ENCODE results near the gene NAA25. TPM values are rescaled to one million over a fixed set of nuclear protein-coding genes. Genes with fewer than 3 reads are reported as not detected.
"Not testable (repeated sequence)": the region's sequence is repeated elsewhere in the genome, so short reads cannot be mapped to it uniquely, and the experiment has no call there.

Gene NAA25
- total and polyA plus RNA-seq, 5 donors from 2014 or later: 8.0 to 27.9 (median 14.8) TPM

DNA sequence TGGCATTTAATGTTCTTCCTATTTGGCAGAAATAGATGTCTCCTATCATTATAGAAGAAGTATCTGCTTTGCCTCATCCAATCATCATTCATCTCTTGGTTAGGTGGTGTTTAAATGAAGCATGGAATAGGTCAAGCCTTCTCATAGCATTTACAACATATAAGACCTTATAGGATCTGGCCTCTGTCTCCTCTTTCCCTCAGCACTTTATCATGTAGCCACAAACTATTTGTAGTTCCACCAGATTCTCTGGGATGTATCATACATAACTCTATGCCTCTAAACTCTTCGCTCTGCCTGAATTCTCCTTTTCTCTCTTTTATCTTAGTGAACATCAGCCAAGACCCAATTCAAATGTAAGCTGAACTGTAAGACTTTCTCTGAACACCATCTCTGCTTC lies 20.7 kb downstream of the NAA25 start:
- Mint-ChIP-seq H3K4me1 (peaks cover 8 to 20% (median 17%) of the 10 kb centered on the region in 4 donors), H3K27ac (peak overlapping the region in 2 of 3 donors; percentile 40 to 57), H3K9me3 (no peaks in the 10 kb centered on the region), H3K36me3 (peaks cover 39% of the 10 kb centered on the region), H3K4me3 (no peak overlapping the region), H3K27me3 (no peaks in the 10 kb centered on the region)
- Histone ChIP-seq H3K9me3 (ENCODE audit: control insufficient read depth in 2 of 2, low read length in 2 of 2) (no peaks in the 10 kb centered on the region), H3K27me3 (ENCODE audit: control insufficient read depth, insufficient read depth, low read length) (no peaks in the 10 kb centered on the region), H3K4me3 (ENCODE audit: low read depth, low read length) (no peak overlapping the region), H3K27ac (ENCODE audit: insufficient read depth, low read length, poor library complexity, severe bottlenecking) (no peak overlapping the region), H3K36me3 (ENCODE audit: control insufficient read depth, insufficient read depth, low read length) (peaks cover 54% of the 10 kb centered on the region), H3K4me1 (ENCODE audit: control insufficient read depth, insufficient read depth, low read length, poor library complexity, severe bottlenecking) (no peaks in the 10 kb centered on the region)
- no peak for ATAC-seq (ENCODE audit: low read depth in 2 of 2)
- no peak for DNase-seq

DNA sequence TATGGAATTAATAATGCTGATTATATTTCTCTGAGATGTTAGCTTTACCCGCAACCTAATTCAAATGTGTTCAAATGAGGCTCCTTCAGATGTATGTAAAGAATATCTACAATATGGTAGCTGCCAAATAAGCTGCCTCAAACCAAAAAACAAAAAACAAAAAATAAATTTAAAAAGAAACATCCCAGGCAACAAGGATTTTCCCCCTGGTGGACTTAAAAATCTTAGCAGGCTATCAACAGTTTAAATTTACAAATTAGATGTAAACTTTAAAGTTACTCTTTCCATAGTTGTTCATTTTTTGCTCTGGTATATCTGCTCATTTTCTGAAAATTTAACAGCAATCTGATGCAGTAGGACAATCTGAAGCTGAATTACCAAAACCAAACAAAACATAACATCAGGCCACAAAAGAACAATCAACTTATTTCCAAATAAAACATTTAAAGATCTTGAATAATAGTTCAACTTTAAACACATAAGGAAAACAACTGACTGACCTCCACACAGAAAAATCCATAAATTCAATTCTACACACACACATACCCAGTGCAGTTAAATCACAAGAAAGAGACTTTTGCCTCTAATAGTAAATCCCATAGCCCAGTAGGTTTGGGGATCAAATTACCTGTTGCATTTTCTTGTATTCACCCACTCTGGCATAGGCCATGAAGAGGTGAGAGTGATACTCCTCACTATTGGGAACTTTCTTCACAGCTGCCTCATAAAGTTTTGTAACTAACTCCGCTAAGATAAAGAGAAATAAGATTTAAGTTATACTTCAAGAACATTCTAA lies 21.3 kb downstream of the NAA25 start:
- no peak overlapping the region for H3K4me3 Mint-ChIP-seq
- H3K4me1 Mint-ChIP-seq: peaks cover 8 to 19% (median 18%) of the 10 kb centered on the region in 4 donors
- H3K27ac ChIP-seq (ENCODE audit: insufficient read depth, low read length, poor library complexity, severe bottlenecking): peak overlapping the region; percentile 14
- H3K27me3 Mint-ChIP-seq: no peaks in the 10 kb centered on the region
- DNase-seq (peak in 1 of 3 donors; percentile 6), ATAC-seq (ENCODE audit: low read depth in 2 of 2) (no peak)
- no peaks in the 10 kb centered on the region for H3K4me1 ChIP-seq (ENCODE audit: control insufficient read depth, insufficient read depth, low read length, poor library complexity, severe bottlenecking)
- no peaks in the 10 kb centered on the region for H3K27me3 ChIP-seq (ENCODE audit: control insufficient read depth, insufficient read depth, low read length)
- no peaks in the 10 kb centered on the region for H3K9me3 ChIP-seq (ENCODE audit: control insufficient read depth in 2 of 2, low read length in 2 of 2)
- peaks cover 39% of the 10 kb centered on the region for H3K36me3 Mint-ChIP-seq
- no peak overlapping the region for H3K4me3 ChIP-seq (ENCODE audit: low read depth, low read length)
- H3K27ac Mint-ChIP-seq: peak overlapping the region in 1 of 3 donors; percentile 57
- H3K36me3 ChIP-seq (ENCODE audit: control insufficient read depth, insufficient read depth, low read length): peaks cover 53% of the 10 kb centered on the region
- H3K9me3 Mint-ChIP-seq: no peaks in the 10 kb centered on the region

DNA sequence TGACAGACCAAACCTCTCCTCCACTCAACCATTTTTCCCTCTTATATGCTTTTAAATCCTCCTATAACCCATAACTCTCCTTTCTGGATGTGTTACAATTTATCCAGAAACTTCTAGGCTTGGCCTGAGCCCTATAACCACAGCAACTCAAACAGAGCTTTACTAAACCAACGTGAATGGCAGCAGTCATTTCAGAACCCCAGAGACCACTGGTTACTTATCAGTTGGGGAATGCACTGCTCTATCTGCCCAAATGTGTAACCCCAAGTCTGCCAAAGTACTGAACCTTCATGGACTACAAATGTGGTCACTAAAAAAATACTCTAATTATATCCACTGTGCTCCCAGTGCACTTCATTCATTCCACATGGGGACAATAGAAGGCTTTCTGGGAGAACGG lies 42.0 kb downstream of the NAA25 start:
- no peaks in the 10 kb centered on the region for H3K27me3 Mint-ChIP-seq
- Histone ChIP-seq H3K27me3 (ENCODE audit: control insufficient read depth, insufficient read depth, low read length) (no peaks in the 10 kb centered on the region), H3K27ac (ENCODE audit: insufficient read depth, low read length, poor library complexity, severe bottlenecking) (no peak overlapping the region), H3K36me3 (ENCODE audit: control insufficient read depth, insufficient read depth, low read length) (peaks cover 66% of the 10 kb centered on the region), H3K9me3 (ENCODE audit: control insufficient read depth in 2 of 2, low read length in 2 of 2) (no peaks in the 10 kb centered on the region), H3K4me3 (ENCODE audit: low read depth, low read length) (no peak overlapping the region), H3K4me1 (ENCODE audit: control insufficient read depth, insufficient read depth, low read length, poor library complexity, severe bottlenecking) (no peaks in the 10 kb centered on the region)
- H3K4me1 Mint-ChIP-seq: peaks cover 0 to 4% (median 0%) of the 10 kb centered on the region in 4 donors
- peak overlapping the region in 2 of 3 donors; percentile 5 to 31 for H3K27ac Mint-ChIP-seq
- H3K9me3 Mint-ChIP-seq: no peaks in the 10 kb centered on the region
- no peak overlapping the region for H3K4me3 Mint-ChIP-seq
- ATAC-seq (ENCODE audit: low read depth in 2 of 2): no peak
- H3K36me3 Mint-ChIP-seq: peaks cover 40% of the 10 kb centered on the region
- no peak for DNase-seq

DNA sequence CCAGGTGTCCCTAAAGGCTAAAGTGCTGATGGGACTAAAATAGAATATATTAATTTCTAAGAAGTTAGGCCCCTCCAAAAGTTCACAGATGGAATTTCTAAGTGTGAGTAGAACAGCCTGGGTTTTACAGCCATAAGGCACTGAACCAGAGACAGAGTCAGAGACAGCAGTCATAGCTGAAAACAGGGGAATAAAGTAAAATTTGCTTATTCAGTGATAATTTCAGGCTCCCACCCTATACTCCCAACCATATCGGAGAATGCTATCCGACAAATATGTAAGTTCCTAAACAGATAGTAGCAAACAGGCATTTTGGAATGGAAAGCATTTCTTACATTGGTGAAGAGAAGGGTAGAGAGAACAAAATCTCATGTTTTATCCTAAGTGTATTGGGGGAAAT lies 45.3 kb downstream of the NAA25 start:
- no peak overlapping the region for H3K4me3 Mint-ChIP-seq
- no peaks in the 10 kb centered on the region for H3K27me3 ChIP-seq (ENCODE audit: control insufficient read depth, insufficient read depth, low read length)
- no peaks in the 10 kb centered on the region for H3K27me3 Mint-ChIP-seq
- no peak overlapping the region for H3K4me3 ChIP-seq (ENCODE audit: low read depth, low read length)
- no peaks in the 10 kb centered on the region for H3K9me3 Mint-ChIP-seq
- no peaks in the 10 kb centered on the region for H3K9me3 ChIP-seq (ENCODE audit: control insufficient read depth in 2 of 2, low read length in 2 of 2)
- H3K36me3 Mint-ChIP-seq: peaks cover 41% of the 10 kb centered on the region
- H3K27ac Mint-ChIP-seq: no peak overlapping the region
- DNase-seq (no peak), ATAC-seq (ENCODE audit: low read depth in 2 of 2) (no peak)
- H3K4me1 ChIP-seq (ENCODE audit: control insufficient read depth, insufficient read depth, low read length, poor library complexity, severe bottlenecking): no peaks in the 10 kb centered on the region
- H3K27ac ChIP-seq (ENCODE audit: insufficient read depth, low read length, poor library complexity, severe bottlenecking): no peak overlapping the region
- H3K4me1 Mint-ChIP-seq: peaks cover 0 to 4% (median 1%) of the 10 kb centered on the region in 4 donors
- H3K36me3 ChIP-seq (ENCODE audit: control insufficient read depth, insufficient read depth, low read length): peaks cover 63% of the 10 kb centered on the region

DNA sequence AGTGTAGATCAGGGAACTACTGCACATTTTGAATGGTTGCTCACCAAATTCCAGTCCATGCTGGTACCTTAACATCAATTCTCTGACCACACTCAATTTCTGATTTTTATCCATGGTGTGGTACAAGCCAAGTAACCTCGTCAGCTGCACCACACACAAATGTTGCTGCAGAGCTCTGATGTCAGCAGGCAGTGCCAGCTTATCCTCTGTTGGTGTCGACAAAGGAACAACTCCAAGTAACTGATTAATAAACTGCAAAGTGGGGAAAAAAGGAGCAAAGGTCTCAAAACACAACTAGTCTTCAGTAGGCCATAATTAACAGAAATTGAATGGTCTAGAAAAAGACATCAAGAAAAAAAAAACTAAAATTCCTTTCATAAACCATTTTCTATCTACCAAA lies 47.4 kb downstream of the NAA25 start:
- no peak overlapping the region for H3K4me3 Mint-ChIP-seq
- H3K27me3 Mint-ChIP-seq: no peaks in the 10 kb centered on the region
- peaks cover 0 to 5% (median 0%) of the 10 kb centered on the region in 4 donors for H3K4me1 Mint-ChIP-seq
- DNase-seq: no peak
- H3K9me3 ChIP-seq (ENCODE audit: control insufficient read depth in 2 of 2, low read length in 2 of 2): no peaks in the 10 kb centered on the region
- ATAC-seq (ENCODE audit: low read depth in 2 of 2): no peak
- H3K9me3 Mint-ChIP-seq: no peaks in the 10 kb centered on the region
- H3K4me1 ChIP-seq (ENCODE audit: control insufficient read depth, insufficient read depth, low read length, poor library complexity, severe bottlenecking): no peaks in the 10 kb centered on the region
- no peak overlapping the region for H3K27ac ChIP-seq (ENCODE audit: insufficient read depth, low read length, poor library complexity, severe bottlenecking)
- no peak overlapping the region for H3K27ac Mint-ChIP-seq
- no peaks in the 10 kb centered on the region for H3K27me3 ChIP-seq (ENCODE audit: control insufficient read depth, insufficient read depth, low read length)
- peaks cover 54% of the 10 kb centered on the region for H3K36me3 ChIP-seq (ENCODE audit: control insufficient read depth, insufficient read depth, low read length)
- H3K36me3 Mint-ChIP-seq: peaks cover 35% of the 10 kb centered on the region
- H3K4me3 ChIP-seq (ENCODE audit: low read depth, low read length): no peak overlapping the region

DNA sequence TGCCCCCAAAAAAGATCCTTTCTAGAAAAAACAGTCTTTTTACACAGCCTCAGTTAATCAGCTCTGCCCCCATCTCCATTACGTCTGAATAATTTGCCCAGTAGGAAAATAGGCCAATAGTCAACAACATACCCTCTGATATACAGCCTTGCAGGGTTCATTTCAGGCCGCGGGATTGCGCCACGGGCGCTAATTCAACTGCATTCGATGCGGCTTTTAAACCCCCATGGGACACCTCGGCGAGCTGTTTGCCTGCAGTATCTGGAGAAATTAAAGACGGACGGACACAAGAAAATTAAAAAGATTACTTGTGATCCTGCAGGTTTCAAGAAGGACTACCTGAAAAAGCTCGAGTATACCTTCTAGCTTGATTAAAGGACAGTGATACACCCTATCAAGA lies 59.2 kb downstream of the NAA25 start:
- Mint-ChIP-seq H3K4me1 (peaks cover 2 to 8% (median 7%) of the 10 kb centered on the region in 4 donors), H3K27ac (no peak overlapping the region), H3K36me3 (peaks cover 43% of the 10 kb centered on the region), H3K27me3 (no peaks in the 10 kb centered on the region), H3K4me3 (no peak overlapping the region), H3K9me3 (no peaks in the 10 kb centered on the region)
- Histone ChIP-seq H3K4me3 (ENCODE audit: low read depth, low read length) (no peak overlapping the region), H3K27me3 (ENCODE audit: control insufficient read depth, insufficient read depth, low read length) (no peaks in the 10 kb centered on the region), H3K27ac (ENCODE audit: insufficient read depth, low read length, poor library complexity, severe bottlenecking) (no peak overlapping the region), H3K36me3 (ENCODE audit: control insufficient read depth, insufficient read depth, low read length) (peaks cover 84% of the 10 kb centered on the region), H3K9me3 (ENCODE audit: control insufficient read depth in 2 of 2, low read length in 2 of 2) (no peaks in the 10 kb centered on the region), H3K4me1 (ENCODE audit: control insufficient read depth, insufficient read depth, low read length, poor library complexity, severe bottlenecking) (no peaks in the 10 kb centered on the region)
- ATAC-seq (ENCODE audit: low read depth in 2 of 2) (no peak), DNase-seq (no peak)

DNA sequence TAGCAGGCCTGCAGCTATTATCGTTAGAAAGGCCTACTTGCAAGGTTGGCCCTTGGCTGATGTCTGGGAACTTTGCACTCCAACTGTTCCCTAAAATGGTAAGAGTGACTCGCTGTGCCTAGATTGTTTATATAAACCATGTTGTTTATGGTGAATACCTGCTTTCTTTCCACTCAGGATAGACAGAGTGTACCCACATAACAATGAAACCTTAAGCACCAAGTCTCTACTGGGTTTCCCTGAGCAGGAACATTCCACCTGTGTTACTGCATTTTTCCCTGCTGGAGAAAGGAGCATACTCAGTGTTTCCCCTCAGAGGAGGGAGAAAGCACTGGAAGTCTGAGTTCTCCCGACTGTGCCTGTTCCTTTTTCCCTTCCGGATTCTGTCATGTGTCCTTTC lies 62.6 kb downstream of the NAA25 start:
- ATAC-seq (ENCODE audit: low read depth in 2 of 2): no peak

DNA sequence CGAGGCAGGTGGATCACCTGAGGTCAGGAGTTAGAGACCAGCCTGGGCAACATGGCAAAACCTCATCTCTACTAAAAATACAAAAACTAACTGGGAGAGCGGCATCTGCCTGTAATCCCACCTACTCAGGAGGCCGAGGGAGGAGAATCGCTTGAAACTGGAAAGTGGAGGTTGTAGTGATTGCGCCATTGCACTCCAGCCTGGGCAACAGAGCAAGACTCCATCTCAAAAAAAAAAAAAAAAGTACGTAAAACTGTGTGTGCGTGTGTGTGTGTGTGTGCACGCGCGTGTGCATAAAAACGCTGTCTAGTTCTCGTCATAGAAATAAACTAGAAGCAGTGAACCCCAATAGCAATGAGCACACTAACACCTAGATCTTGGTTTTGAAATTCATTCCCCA lies 72.0 kb downstream of the NAA25 start:
- H3K4me1 ChIP-seq (ENCODE audit: control insufficient read depth, insufficient read depth, low read length, poor library complexity, severe bottlenecking); H3K9me3 Mint-ChIP-seq; H3K9me3 ChIP-seq (ENCODE audit: control insufficient read depth in 2 of 2, low read length in 2 of 2); H3K27me3 Mint-ChIP-seq; H3K4me3 Mint-ChIP-seq; H3K27me3 ChIP-seq (ENCODE audit: control insufficient read depth, insufficient read depth, low read length); H3K4me3 ChIP-seq (ENCODE audit: low read depth, low read length); H3K27ac ChIP-seq (ENCODE audit: insufficient read depth, low read length, poor library complexity, severe bottlenecking); ATAC-seq (ENCODE audit: low read depth in 2 of 2); DNase-seq: not testable (repeated sequence)
- H3K4me1 Mint-ChIP-seq: peaks cover 0 to 14% (median 3%) of the 10 kb centered on the region in 4 donors
- H3K36me3 Mint-ChIP-seq: peaks cover 43% of the 10 kb centered on the region
- H3K36me3 ChIP-seq (ENCODE audit: control insufficient read depth, insufficient read depth, low read length): peaks cover 80% of the 10 kb centered on the region
- peak overlapping the region in 1 of 3 donors; percentile 68 for H3K27ac Mint-ChIP-seq

More for the DNA sequence above, 62.6 kb downstream of the NAA25 start:
- Mint-ChIP-seq H3K4me3 (no peak overlapping the region), H3K36me3 (peaks cover 39% of the 10 kb centered on the region), H3K9me3 (no peaks in the 10 kb centered on the region), H3K27ac (peak overlapping the region in 1 of 3 donors; percentile 95), H3K27me3 (no peaks in the 10 kb centered on the region), H3K4me1 (peaks cover 2 to 7% (median 3%) of the 10 kb centered on the region in 4 donors)
- Histone ChIP-seq H3K27ac (ENCODE audit: insufficient read depth, low read length, poor library complexity, severe bottlenecking) (no peak overlapping the region), H3K9me3 (ENCODE audit: control insufficient read depth in 2 of 2, low read length in 2 of 2) (no peaks in the 10 kb centered on the region), H3K4me3 (ENCODE audit: low read depth, low read length) (no peak overlapping the region), H3K27me3 (ENCODE audit: control insufficient read depth, insufficient read depth, low read length) (no peaks in the 10 kb centered on the region), H3K36me3 (ENCODE audit: control insufficient read depth, insufficient read depth, low read length) (peaks cover 77% of the 10 kb centered on the region), H3K4me1 (ENCODE audit: control insufficient read depth, insufficient read depth, low read length, poor library complexity, severe bottlenecking) (no peaks in the 10 kb centered on the region)
- no peak for DNase-seq

Data from CD4-positive, CD25-positive, alpha-beta regulatory T cell (primary cell).